ENCODE data around the gene PDZD8. TPM values are rescaled to one million over a fixed set of nuclear protein-coding genes. Genes with fewer than 3 reads are reported as not detected.

Gene PDZD8
- total and polyA plus RNA-seq, 2 experiments from 2014 or later, result 14.4 to 20.1 TPM

- TF ChIP-seq EZH2phosphoT487 (IDR thresholded peaks at IDR 0.05; ENCODE audit: insufficient read depth, low read depth), result no peak
- no peak for TF ChIP-seq EZH2 (IDR thresholded peaks at IDR 0.05; ENCODE audit: insufficient read depth, poor library complexity, severe bottlenecking)
- Histone ChIP-seq H4K20me1 (ENCODE audit: insufficient read depth) (peaks cover 35% of the 10 kb centered on the region), H3K79me2 (ENCODE audit: insufficient read depth) (peaks cover 100% of the 10 kb centered on the region), H3K4me3 (no peak overlapping the region), H3K9ac (no peak overlapping the region), H3K27me3 (replicated peaks; ENCODE audit: insufficient read depth) (no peaks in the 10 kb centered on the region), H3K36me3 (ENCODE audit: low read depth) (no peaks in the 10 kb centered on the region), H3F3A (ENCODE audit: insufficient read depth) (0 out of 2 replicates have a peak, but pooled peaks cover 4% of the 10 kb centered on the region), H3K4me2 (ENCODE audit: unreplicated experiment) (no peak overlapping the region), H3K9me3 (ENCODE audit: low read depth) (no peaks in the 10 kb centered on the region), H3K27ac (no peak overlapping the region), H3K4me1 (ENCODE audit: insufficient read depth) (no peaks in the 10 kb centered on the region), H3K9me2 (ENCODE audit: insufficient read depth) (no peaks in the 10 kb centered on the region), H2AFZ (no peak overlapping the region)
- in situ Hi-C loops (cut with MboI), result no loop called here
- DNase-seq, result no peak
- 100% methylated on average over 1 of the region's 1 CpG for WGBS, 2 experiments (ENCODE audit: low coverage in 1 of 2, low lambda C conversion rate in 2 of 2, missing lambda C conversion rate in 2 of 2)
Observed at GRCh38 chr10:117351558-117351957, 23.7 kb downstream of the PDZD8 start.

GRCh38 chr10:117350909-117351308 is 24.3 kb downstream of the PDZD8 start:
- H3K4me1 ChIP-seq (ENCODE audit: insufficient read depth), result no peaks in the 10 kb centered on the region
- H3K4me3 ChIP-seq, result no peak overlapping the region
- no peaks in the 10 kb centered on the region for H3K9me3 ChIP-seq (ENCODE audit: low read depth)
- no peak for DNase-seq
- no peaks in the 10 kb centered on the region for H3K27me3 ChIP-seq (replicated peaks; ENCODE audit: insufficient read depth)
- no peak overlapping the region for H3K9ac ChIP-seq
- 86% methylated on average over 3 of the region's 3 CpGs for WGBS, 2 experiments (ENCODE audit: low coverage in 1 of 2, low lambda C conversion rate in 2 of 2, missing lambda C conversion rate in 2 of 2)
- H3K4me2 ChIP-seq (ENCODE audit: unreplicated experiment), result no peak overlapping the region
- peaks cover 28% of the 10 kb centered on the region; the same call in 1 of the 2 replicates for H4K20me1 ChIP-seq (ENCODE audit: insufficient read depth)
- no peak overlapping the region for H3K27ac ChIP-seq
- peaks cover 100% of the 10 kb centered on the region for H3K79me2 ChIP-seq (ENCODE audit: insufficient read depth)
- TF ChIP-seq EZH2 (IDR thresholded peaks at IDR 0.05; ENCODE audit: insufficient read depth, poor library complexity, severe bottlenecking) (no peak), EZH2phosphoT487 (IDR thresholded peaks at IDR 0.05; ENCODE audit: insufficient read depth, low read depth) (no peak)
- H2AFZ ChIP-seq, result no peak overlapping the region
- H3F3A ChIP-seq (ENCODE audit: insufficient read depth), result 0 out of 2 replicates have a peak, but pooled peaks cover 4% of the 10 kb centered on the region
- in situ Hi-C loops (cut with MboI), result no loop called here
- no peaks in the 10 kb centered on the region for H3K36me3 ChIP-seq (ENCODE audit: low read depth)
- no peaks in the 10 kb centered on the region for H3K9me2 ChIP-seq (ENCODE audit: insufficient read depth)

- no peaks in the 10 kb centered on the region for H3K9me3 ChIP-seq (ENCODE audit: low read depth)
- 61 to 73% methylated on average over 5 of the region's 5 CpGs for WGBS, 2 experiments (ENCODE audit: low coverage in 1 of 2, low lambda C conversion rate in 2 of 2, missing lambda C conversion rate in 2 of 2)
- H3K9ac ChIP-seq, result no peak overlapping the region
- 0 out of 2 replicates have a peak, but pooled peaks cover 10% of the 10 kb centered on the region for H3F3A ChIP-seq (ENCODE audit: insufficient read depth)
- H4K20me1 ChIP-seq (ENCODE audit: insufficient read depth), result peaks cover 14% of the 10 kb centered on the region
- peaks cover 99% of the 10 kb centered on the region for H3K79me2 ChIP-seq (ENCODE audit: insufficient read depth)
- no peaks in the 10 kb centered on the region for H3K9me2 ChIP-seq (ENCODE audit: insufficient read depth)
- TF ChIP-seq EZH2phosphoT487 (IDR thresholded peaks at IDR 0.05; ENCODE audit: insufficient read depth, low read depth) (no peak), EZH2 (IDR thresholded peaks at IDR 0.05; ENCODE audit: insufficient read depth, poor library complexity, severe bottlenecking) (no peak)
- no peak overlapping the region for H2AFZ ChIP-seq
- H3K36me3 ChIP-seq (ENCODE audit: low read depth), result no peaks in the 10 kb centered on the region
- no peak overlapping the region for H3K27ac ChIP-seq
- H3K4me2 ChIP-seq (ENCODE audit: unreplicated experiment), result no peak overlapping the region
- H3K27me3 ChIP-seq (replicated peaks; ENCODE audit: insufficient read depth), result no peaks in the 10 kb centered on the region
- no peak for DNase-seq
- H3K4me3 ChIP-seq, result no peak overlapping the region
- in situ Hi-C loops (cut with MboI), result no loop called here
- H3K4me1 ChIP-seq (ENCODE audit: insufficient read depth), result peaks cover 4% of the 10 kb centered on the region; the same call in 1 of the 2 replicates
Observed at GRCh38 chr10:117348236-117348635, 27.0 kb downstream of the PDZD8 start.

- Histone ChIP-seq H3K4me3 (no peak overlapping the region), H3K9me3 (ENCODE audit: low read depth) (no peaks in the 10 kb centered on the region), H3K27ac (no peak overlapping the region), H3K36me3 (ENCODE audit: low read depth) (no peaks in the 10 kb centered on the region), H3K79me2 (ENCODE audit: insufficient read depth) (peaks cover 93% of the 10 kb centered on the region), H4K20me1 (ENCODE audit: insufficient read depth) (peaks cover 12% of the 10 kb centered on the region), H3K9ac (no peak overlapping the region), H2AFZ (no peak overlapping the region), H3K4me1 (ENCODE audit: insufficient read depth) (peaks cover 19% of the 10 kb centered on the region), H3K9me2 (ENCODE audit: insufficient read depth) (no peaks in the 10 kb centered on the region), H3K27me3 (replicated peaks; ENCODE audit: insufficient read depth) (no peaks in the 10 kb centered on the region), H3K4me2 (ENCODE audit: unreplicated experiment) (no peak overlapping the region), H3F3A (ENCODE audit: insufficient read depth) (peaks cover 20% of the 10 kb centered on the region; the same call in 1 of the 2 replicates)
- in situ Hi-C loops (cut with MboI), result no loop called here
- 93 to 99% methylated on average over 3 of the region's 3 CpGs for WGBS, 2 experiments (ENCODE audit: low coverage in 1 of 2, low lambda C conversion rate in 2 of 2, missing lambda C conversion rate in 2 of 2)
- no peak for TF ChIP-seq EZH2 (IDR thresholded peaks at IDR 0.05; ENCODE audit: insufficient read depth, poor library complexity, severe bottlenecking)
- TF ChIP-seq EZH2phosphoT487 (IDR thresholded peaks at IDR 0.05; ENCODE audit: insufficient read depth, low read depth), result no peak
- no peak for DNase-seq
Observed at GRCh38 chr10:117346574-117346973, 28.7 kb downstream of the PDZD8 start.

- no peak for TF ChIP-seq EZH2phosphoT487 (IDR thresholded peaks at IDR 0.05; ENCODE audit: insufficient read depth, low read depth)
- no peak for TF ChIP-seq EZH2 (IDR thresholded peaks at IDR 0.05; ENCODE audit: insufficient read depth, poor library complexity, severe bottlenecking)
- no peaks in the 10 kb centered on the region for H3K36me3 ChIP-seq (ENCODE audit: low read depth)
- no peak overlapping the region for H3K27ac ChIP-seq
- no peak overlapping the region for H3K4me3 ChIP-seq
- H3K4me2 ChIP-seq (ENCODE audit: unreplicated experiment), result no peak overlapping the region
- H2AFZ ChIP-seq, result no peak overlapping the region
- peaks cover 20% of the 10 kb centered on the region; the same call in 1 of the 2 replicates for H3F3A ChIP-seq (ENCODE audit: insufficient read depth)
- DNase-seq, result no peak
- in situ Hi-C loops (cut with MboI), result no loop called here
- peaks cover 19% of the 10 kb centered on the region for H3K4me1 ChIP-seq (ENCODE audit: insufficient read depth)
- H3K79me2 ChIP-seq (ENCODE audit: insufficient read depth), result peaks cover 93% of the 10 kb centered on the region
- no peak overlapping the region for H3K9ac ChIP-seq
- no peaks in the 10 kb centered on the region for H3K9me2 ChIP-seq (ENCODE audit: insufficient read depth)
- H3K27me3 ChIP-seq (replicated peaks; ENCODE audit: insufficient read depth), result no peaks in the 10 kb centered on the region
- H3K9me3 ChIP-seq (ENCODE audit: low read depth), result no peaks in the 10 kb centered on the region
- peaks cover 7% of the 10 kb centered on the region for H4K20me1 ChIP-seq (ENCODE audit: insufficient read depth)
Observed at GRCh38 chr10:117345143-117345542, 30.1 kb downstream of the PDZD8 start.

Measured in GM23248 (cell line).